Right atrium auricular region (tissue), 2 donors: ENCODE results near the gene SLC38A5. TPM values are rescaled to one million over a fixed set of nuclear protein-coding genes. Genes with fewer than 3 reads are reported as not detected.
A peak's percentile ranks its signal among the peaks of the same experiment; 100 is the strongest.

ENCODE experiments used
- DNase-seq: peaks from one replicate; pipeline ENCODE4 v3.0.0-alpha.2; 2019; ENCODE audit warnings: low spot score
- H3K27ac ChIP-seq, 2 donors: fragments of 200-600 bp; sonication (generic); 1 replicate in 1 of 2; 2 replicates in 1 of 2; pipeline ENCODE4 v1.5.1; 2016 to 2019
- H3K27me3 ChIP-seq, 2 donors: fragments of 200-600 bp; sonication (generic); one replicate each; pipeline versions ENCODE4 v1.5.1 to v1.6.0; 2017 to 2019
- H3K36me3 ChIP-seq: fragments of 200-600 bp; sonication (generic); one replicate; pipeline ENCODE4 v1.5.1; 2016
- H3K4me1 ChIP-seq, 2 donors: fragments of 200-600 bp; sonication (generic); one replicate each; pipeline versions ENCODE4 v1.5.1 to v1.6.0; 2017 to 2019
- H3K4me3 ChIP-seq, 2 donors: fragments of 200-600 bp; sonication (generic); 1 replicate in 1 of 2; 2 replicates in 1 of 2; pipeline ENCODE4 v1.5.1; 2017 to 2019; ENCODE audit warnings: mild to moderate bottlenecking in 1 of 2, moderate library complexity in 1 of 2
- H3K9me3 ChIP-seq, 2 donors: fragments of 200-600 bp; sonication (generic); one replicate each; pipeline ENCODE4 v1.5.1; 2019
- total RNA-seq, 2 donors: library from RNA; depleted of rRNA; stranded (reverse); fragments of >200 nt; gene quantifications; one replicate each; pipeline ENCODE4 v1.1.0, GENCODE V29; 2016
- TF ChIP-seq, protein P1 (sequence below), 2 donors: fragments of 200-600 bp; sonication (generic); IDR thresholded peaks; one replicate each; pipeline ENCODE4 v1.5.1; 2019; ENCODE audit warnings: antibody characterized with exemption in 2 of 2

SLC38A5 gene
- total RNA-seq, 2 donors from 2014 or later, result 2.2 to 4.9 TPM

DNA sequence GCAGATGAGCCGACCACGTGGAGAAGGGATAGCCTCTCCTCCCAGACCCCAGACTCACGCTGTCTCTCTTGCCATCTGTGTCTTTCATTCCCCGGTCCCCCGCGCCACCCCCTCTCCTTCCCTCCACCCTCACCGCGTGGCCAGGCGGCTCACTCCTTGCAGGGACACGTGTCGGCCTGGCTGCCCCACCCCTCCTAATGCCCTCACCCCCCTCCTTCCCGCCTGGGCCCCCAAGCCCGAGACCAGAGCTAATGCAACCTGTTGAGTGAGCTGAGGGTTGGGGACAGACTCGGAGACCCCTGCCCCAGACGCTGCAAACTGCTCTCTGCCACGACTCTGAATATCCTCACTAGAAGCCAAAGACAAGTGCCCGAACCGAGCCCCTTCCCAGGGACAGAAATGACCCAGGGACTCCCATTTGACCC lies 1.8 kb downstream of the SLC38A5 start:
- Histone ChIP-seq H3K27me3 (no peaks in the 10 kb centered on the region), H3K4me1 (peaks cover 0 to 5% of the 10 kb centered on the region in 2 donors), H3K4me3 (peak overlapping the region; percentile 6 to 33), H3K27ac (no peak overlapping the region), H3K36me3 (no peaks in the 10 kb centered on the region), H3K9me3 (no peaks in the 10 kb centered on the region)
- no peak for DNase-seq
- TF ChIP-seq, protein P1, sequence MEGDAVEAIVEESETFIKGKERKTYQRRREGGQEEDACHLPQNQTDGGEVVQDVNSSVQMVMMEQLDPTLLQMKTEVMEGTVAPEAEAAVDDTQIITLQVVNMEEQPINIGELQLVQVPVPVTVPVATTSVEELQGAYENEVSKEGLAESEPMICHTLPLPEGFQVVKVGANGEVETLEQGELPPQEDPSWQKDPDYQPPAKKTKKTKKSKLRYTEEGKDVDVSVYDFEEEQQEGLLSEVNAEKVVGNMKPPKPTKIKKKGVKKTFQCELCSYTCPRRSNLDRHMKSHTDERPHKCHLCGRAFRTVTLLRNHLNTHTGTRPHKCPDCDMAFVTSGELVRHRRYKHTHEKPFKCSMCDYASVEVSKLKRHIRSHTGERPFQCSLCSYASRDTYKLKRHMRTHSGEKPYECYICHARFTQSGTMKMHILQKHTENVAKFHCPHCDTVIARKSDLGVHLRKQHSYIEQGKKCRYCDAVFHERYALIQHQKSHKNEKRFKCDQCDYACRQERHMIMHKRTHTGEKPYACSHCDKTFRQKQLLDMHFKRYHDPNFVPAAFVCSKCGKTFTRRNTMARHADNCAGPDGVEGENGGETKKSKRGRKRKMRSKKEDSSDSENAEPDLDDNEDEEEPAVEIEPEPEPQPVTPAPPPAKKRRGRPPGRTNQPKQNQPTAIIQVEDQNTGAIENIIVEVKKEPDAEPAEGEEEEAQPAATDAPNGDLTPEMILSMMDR (IDR thresholded peaks at IDR 0.05), result no peak

DNA sequence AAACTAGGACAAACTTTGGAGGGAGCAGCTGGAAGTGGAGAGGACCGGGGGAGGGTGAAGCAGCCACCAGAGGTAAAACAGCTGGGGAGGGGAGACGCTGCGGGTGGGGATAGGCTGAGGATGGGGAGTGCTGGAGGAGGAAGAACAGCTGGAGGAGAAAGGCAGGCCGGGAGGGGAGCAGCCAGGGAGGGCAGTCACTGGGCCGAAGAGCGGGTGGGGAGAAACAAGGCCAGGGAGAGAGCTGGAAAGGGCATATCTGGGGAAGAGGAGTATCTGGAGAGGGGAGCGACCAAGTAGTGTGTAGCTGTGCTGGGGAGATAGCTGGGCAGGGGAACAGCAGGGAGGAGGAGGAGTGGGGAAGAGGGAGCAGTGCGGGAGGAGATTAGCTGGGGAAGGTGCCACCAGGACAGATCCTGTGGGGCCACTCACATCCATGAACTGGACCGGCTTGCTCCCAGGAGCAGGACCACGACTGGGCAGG lies 2.7 kb downstream of the SLC38A5 start:
- H3K27me3 ChIP-seq, result no peaks in the 10 kb centered on the region
- DNase-seq, result no peak
- H3K9me3 ChIP-seq, result no peaks in the 10 kb centered on the region
- H3K27ac ChIP-seq, result no peak overlapping the region
- no peaks in the 10 kb centered on the region for H3K36me3 ChIP-seq
- peaks cover 0 to 5% of the 10 kb centered on the region in 2 donors for H3K4me1 ChIP-seq
- TF ChIP-seq, protein P1 (IDR thresholded peaks at IDR 0.05), result no peak
- H3K4me3 ChIP-seq, result peak overlapping the region in 1 of 2 donors; percentile 33

DNA sequence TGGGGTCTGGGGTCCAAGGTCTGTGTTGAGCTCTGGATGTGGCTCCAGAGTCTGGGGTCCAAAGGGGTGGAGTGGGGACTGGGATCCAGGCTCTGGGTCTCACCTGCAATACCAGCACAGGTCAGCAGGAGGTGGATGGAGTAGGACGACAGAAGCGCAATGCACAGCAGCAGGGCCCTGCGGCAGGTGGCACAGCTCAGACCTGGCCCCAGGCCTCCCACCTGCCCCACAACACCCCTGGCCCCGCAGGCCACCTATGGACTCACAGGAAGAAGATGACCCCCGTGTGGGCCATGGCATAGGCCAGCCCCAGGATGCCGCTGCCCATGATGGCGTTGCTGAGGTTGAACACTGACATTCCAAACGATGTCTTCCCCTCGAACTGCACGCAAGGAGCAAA lies 3.4 kb downstream of the SLC38A5 start:
- H3K27ac ChIP-seq, result no peak overlapping the region

DNA sequence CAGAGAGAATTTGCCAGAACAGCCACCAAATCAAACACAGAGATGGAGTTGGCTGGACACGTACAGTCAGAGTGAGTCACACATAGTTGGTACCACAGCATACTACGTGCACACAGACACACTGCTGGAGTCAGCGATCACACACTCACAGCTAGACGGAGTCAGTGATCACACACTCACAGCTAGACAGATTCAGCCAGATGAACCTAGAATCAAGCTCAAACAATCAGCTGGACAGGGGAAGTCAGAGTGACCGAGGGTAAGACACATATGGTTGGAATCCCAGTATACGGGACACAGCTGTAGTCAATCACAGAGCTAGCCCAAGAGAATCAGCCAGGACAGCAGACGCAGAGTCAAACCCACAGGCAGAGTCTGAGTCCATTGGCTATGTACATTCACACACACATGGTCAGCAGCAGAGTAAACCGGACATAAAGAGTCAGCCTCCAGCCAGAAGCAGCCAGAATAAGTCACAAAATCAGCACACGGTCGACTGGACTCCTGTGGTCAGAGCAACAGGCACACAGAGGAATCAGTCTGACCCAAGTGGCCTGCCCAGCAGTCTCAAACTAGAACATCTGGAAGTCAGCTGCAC lies 4.6 kb downstream of the SLC38A5 start:
- H3K36me3 ChIP-seq, result no peaks in the 10 kb centered on the region
- H3K27me3 ChIP-seq, result no peaks in the 10 kb centered on the region
- peaks cover 0 to 5% of the 10 kb centered on the region in 2 donors for H3K4me1 ChIP-seq
- TF ChIP-seq, protein P1 (IDR thresholded peaks at IDR 0.05), result no peak
- no peak for DNase-seq
- no peaks in the 10 kb centered on the region for H3K9me3 ChIP-seq
- no peak overlapping the region for H3K4me3 ChIP-seq
- H3K27ac ChIP-seq, result peak overlapping the region in 1 of 2 donors; percentile 9

More for the DNA sequence above, 3.4 kb downstream of the SLC38A5 start:
- H3K27me3 ChIP-seq, result no peaks in the 10 kb centered on the region
- peaks cover 0 to 5% of the 10 kb centered on the region in 2 donors for H3K4me1 ChIP-seq
- TF ChIP-seq, protein P1 (IDR thresholded peaks at IDR 0.05), result no peak
- no peaks in the 10 kb centered on the region for H3K36me3 ChIP-seq
- no peak overlapping the region for H3K4me3 ChIP-seq
- H3K9me3 ChIP-seq, result no peaks in the 10 kb centered on the region
- DNase-seq, result no peak

GRCh38 chrX:48461830-48462229 lies 8.2 kb downstream of the SLC38A5 start:
- no peaks in the 10 kb centered on the region for H3K27me3 ChIP-seq
- DNase-seq, result no peak
- H3K36me3 ChIP-seq, result no peaks in the 10 kb centered on the region
- no peak overlapping the region for H3K27ac ChIP-seq
- no peaks in the 10 kb centered on the region for H3K9me3 ChIP-seq
- H3K4me1 ChIP-seq, result no peaks in the 10 kb centered on the region
- H3K4me3 ChIP-seq, result no peak overlapping the region
- TF ChIP-seq, protein P1 (IDR thresholded peaks at IDR 0.05), result no peak

GRCh38 chrX:48460606-48461005 lies 9.5 kb downstream of the SLC38A5 start:
- DNase-seq, result no peak
- H3K4me3 ChIP-seq, result no peak overlapping the region
- TF ChIP-seq, protein P1 (IDR thresholded peaks at IDR 0.05), result no peak

More at GRCh38 chrX:48460606-48461005, 9.5 kb downstream of the SLC38A5 start:
- Histone ChIP-seq H3K27ac (no peak overlapping the region), H3K9me3 (no peaks in the 10 kb centered on the region), H3K36me3 (no peaks in the 10 kb centered on the region), H3K27me3 (no peaks in the 10 kb centered on the region), H3K4me1 (no peaks in the 10 kb centered on the region)
